Muscle of leg (tissue), 11 donors: ENCODE measurements around the gene CAPZA2. TPM values are rescaled to one million over a fixed set of nuclear protein-coding genes. Genes with fewer than 3 reads are reported as not detected.

ENCODE experiments used
- DNase-seq: peaks from one replicate; pipeline ENCODE4 v3.0.0; 2013
- H3K27ac ChIP-seq: one replicate; pipeline ENCODE4 v1.5.1; 2013; ENCODE audit warnings: mild to moderate bottlenecking, low read length, control low read depth
- H3K27me3 ChIP-seq: one replicate; pipeline ENCODE4 v1.6.1; 2013; ENCODE audit warnings: low read length; ENCODE audit not compliant: control insufficient read depth, insufficient read depth
- H3K36me3 ChIP-seq: one replicate; pipeline ENCODE4 v1.6.1; 2013; ENCODE audit warnings: low read length; ENCODE audit not compliant: control insufficient read depth, insufficient read depth
- H3K4me1 ChIP-seq: one replicate; pipeline ENCODE4 v1.6.1; 2013; ENCODE audit warnings: low read length; ENCODE audit not compliant: control insufficient read depth, insufficient read depth
- H3K4me3 ChIP-seq: one replicate; pipeline ENCODE4 v1.5.1; 2013; ENCODE audit warnings: low read length, control low read depth
- H3K9me3 ChIP-seq: replicated peaks from 2 replicates; pipeline ENCODE4 v1.6.1; 2013; ENCODE audit warnings: low read depth, low read length; ENCODE audit not compliant: control insufficient read depth
- WGBS: methylation state at CpG from one replicate; pipeline ENCODE4 v1.1.5; 2013; ENCODE audit warnings: missing lambda C conversion rate; ENCODE audit not compliant: insufficient coverage; 5-methylcytosine and 5-hydroxymethylcytosine counted together
- polyA plus RNA-seq, 8 donors: library from polyadenylated mRNA; unstranded; fragments of 120-200 nt; gene quantifications; one replicate each; pipeline versions ENCODE4 v1.2.1 to v1.2.3, GENCODE V29; 2013; ENCODE audit warnings: inconsistent platforms in 1 of 8, low replicate concordance in 1 of 8; ENCODE audit not compliant: insufficient read length in 8 of 8, insufficient read depth in 1 of 8
- total RNA-seq: library from RNA; stranded (reverse); fragments of 120-200 nt; gene quantifications from one replicate; pipeline ENCODE4 v1.2.4, GENCODE V29; 2013

Gene CAPZA2
- total and polyA plus RNA-seq, 9 donors = 151 to 244 (median 184) TPM

DNA sequence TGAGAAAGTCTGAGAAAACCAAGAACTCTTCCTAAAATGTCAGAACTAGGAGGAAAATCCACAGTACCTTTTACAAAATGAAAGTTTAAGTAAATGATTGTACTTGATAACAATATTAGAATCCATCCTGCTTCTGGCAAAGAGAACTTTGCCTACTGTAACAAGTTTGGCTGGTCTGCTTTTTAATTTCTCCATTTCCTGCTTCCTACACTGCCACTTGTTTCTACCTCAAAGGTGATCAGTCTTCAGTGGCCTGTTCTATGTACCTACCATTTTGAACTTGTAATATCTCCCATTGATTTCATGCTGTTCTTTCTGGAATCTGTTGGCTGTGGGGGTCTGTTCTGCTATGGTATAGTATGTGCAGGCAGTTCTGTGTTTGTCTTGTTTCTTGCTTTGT lies 32.9 kb upstream of the CAPZA2 start:
- Histone ChIP-seq H3K27ac (no peak overlapping the region), H3K4me3 (no peak overlapping the region), H3K9me3 (no peaks in the 10 kb centered on the region), H3K27me3 (no peaks in the 10 kb centered on the region), H3K36me3 (no peaks in the 10 kb centered on the region), H3K4me1 (no peaks in the 10 kb centered on the region)
- no peak for DNase-seq

DNA sequence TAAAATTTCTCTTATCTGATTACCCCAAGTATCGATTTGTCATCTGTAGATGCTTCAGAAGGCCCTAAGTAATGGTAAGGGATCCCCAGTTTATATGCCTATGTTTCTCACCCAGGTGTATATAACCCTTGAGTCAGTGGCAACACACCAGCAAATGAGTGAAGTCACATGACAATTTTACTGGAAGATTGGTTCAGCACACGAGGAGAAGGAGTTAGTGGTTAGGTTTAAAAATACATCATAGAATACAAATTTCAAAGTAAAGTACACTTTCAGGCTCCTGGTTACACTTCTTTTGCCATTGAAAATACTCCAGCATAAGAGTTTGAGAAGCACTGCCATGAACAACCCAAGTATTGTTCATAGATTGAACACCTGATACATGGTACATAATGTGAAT lies 29.7 kb upstream of the CAPZA2 start:
- Histone ChIP-seq H3K4me1 (no peaks in the 10 kb centered on the region), H3K9me3 (no peaks in the 10 kb centered on the region), H3K27ac (no peak overlapping the region), H3K36me3 (no peaks in the 10 kb centered on the region), H3K27me3 (no peaks in the 10 kb centered on the region), H3K4me3 (no peak overlapping the region)
- no peak for DNase-seq
- WGBS = no CpG with 5 or more reads among the region's 2 CpGs

DNA sequence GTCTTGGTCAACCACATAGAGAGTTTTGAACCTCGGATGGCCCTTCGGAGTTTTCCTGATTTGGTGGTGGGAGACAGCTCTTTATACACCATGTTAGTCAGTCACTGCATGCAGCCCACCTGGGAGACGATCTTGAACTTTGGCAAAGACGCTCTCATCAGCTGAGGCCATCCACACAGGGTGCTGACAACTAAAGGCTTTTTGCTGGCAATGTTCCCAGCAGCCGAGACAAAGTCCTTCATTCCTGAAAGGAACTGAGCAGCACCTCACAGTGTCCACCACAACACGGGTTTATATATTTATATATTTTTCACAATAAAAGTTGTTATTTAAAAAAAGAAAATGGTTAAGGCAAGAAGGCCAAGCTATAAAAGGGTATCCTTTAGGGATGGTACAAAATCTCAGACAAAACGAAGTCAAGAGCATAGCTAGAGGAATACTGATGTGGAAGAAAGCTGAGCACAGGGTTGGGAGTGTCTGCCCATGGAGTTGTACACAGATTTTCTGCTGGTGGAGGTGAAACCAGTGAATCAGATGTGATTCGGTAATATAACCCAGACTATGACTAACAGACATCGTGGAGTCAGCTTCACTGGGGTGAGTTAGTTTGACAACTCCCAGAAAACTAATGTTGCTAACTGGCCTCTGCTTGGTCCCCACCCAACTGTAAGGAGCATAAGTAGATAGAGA lies 27.4 kb upstream of the CAPZA2 start:
- Histone ChIP-seq H3K27ac (no peak overlapping the region), H3K36me3 (no peaks in the 10 kb centered on the region), H3K9me3 (no peaks in the 10 kb centered on the region), H3K4me3 (no peak overlapping the region), H3K4me1 (no peaks in the 10 kb centered on the region), H3K27me3 (no peaks in the 10 kb centered on the region)
- 34% methylated on average over 3 of the region's 9 CpGs for WGBS
- peak; percentile 11 for DNase-seq

DNA sequence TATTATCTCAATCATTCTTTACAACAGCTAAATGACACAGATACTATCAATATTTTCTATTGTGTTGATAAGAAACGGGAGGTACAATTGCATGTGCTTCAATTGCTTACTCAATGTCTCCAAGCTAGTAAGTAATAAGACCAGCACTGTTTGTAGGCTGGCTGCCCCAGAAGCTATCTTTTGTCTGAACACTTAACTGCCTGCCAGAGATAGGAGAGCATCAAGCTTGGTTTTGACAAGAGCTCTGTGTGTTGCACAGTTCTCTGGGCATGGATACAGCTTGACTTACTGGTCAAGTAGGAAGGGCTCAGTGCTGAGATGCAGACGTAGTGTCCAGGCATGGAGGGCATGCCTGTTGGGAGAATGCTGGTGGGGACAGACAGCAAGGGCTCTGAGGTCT lies 26.3 kb upstream of the CAPZA2 start:
- no peak for DNase-seq
- Histone ChIP-seq H3K36me3 (no peaks in the 10 kb centered on the region), H3K9me3 (no peaks in the 10 kb centered on the region), H3K27me3 (no peaks in the 10 kb centered on the region), H3K4me3 (no peak overlapping the region), H3K4me1 (no peaks in the 10 kb centered on the region), H3K27ac (no peak overlapping the region)
- no CpG with 5 or more reads among the region's 2 CpGs for WGBS

DNA sequence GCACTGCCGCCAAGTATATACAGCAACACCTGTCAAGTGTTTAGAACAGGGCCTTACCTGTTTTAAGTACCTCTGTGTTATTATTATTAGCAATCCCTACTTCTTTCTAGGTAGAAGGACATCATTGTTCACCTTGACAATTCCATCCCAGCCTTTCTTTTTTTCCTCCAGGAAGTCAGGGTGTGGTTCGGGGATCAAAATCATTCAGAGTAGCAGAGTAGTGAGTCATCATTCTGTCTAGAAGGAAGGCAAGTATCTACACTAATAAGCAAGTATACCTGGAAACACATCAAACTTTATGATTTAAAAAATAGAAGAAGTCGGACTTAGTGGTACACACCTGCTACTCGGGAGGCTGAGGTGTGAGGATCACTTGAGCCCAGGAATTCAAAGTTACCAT lies 25.5 kb upstream of the CAPZA2 start:
- no peaks in the 10 kb centered on the region for H3K27me3 ChIP-seq
- H3K4me1 ChIP-seq = no peaks in the 10 kb centered on the region
- H3K4me3 ChIP-seq = no peak overlapping the region
- no peak for DNase-seq
- H3K9me3 ChIP-seq = no peaks in the 10 kb centered on the region
- no peak overlapping the region for H3K27ac ChIP-seq
- WGBS = no CpG with 5 or more reads among the region's 4 CpGs
- H3K36me3 ChIP-seq = no peaks in the 10 kb centered on the region

DNA sequence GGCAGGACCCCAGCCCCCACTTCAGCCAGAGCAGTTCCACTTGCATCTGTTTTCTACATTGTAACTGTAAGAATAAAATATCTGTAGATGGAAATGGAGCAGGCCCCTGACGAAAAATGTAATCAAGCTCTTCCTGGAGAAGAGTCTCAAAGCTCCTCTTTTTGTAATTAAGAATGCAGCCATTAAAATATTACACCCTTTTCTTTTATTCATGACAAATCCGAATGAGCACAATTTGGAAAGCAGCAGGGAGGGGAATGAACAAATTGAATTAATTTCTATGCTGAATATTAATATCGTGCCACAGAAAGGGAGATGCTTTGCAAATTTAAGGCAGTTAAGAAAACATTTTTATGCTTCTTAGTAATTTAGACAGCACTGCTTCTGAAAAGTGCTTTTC lies 24.8 kb upstream of the CAPZA2 start:
- no peaks in the 10 kb centered on the region for H3K36me3 ChIP-seq
- WGBS = no CpG with 5 or more reads among the region's 3 CpGs
- no peak overlapping the region for H3K27ac ChIP-seq
- no peaks in the 10 kb centered on the region for H3K27me3 ChIP-seq
- DNase-seq = no peak
- H3K9me3 ChIP-seq = no peaks in the 10 kb centered on the region
- no peaks in the 10 kb centered on the region for H3K4me1 ChIP-seq
- no peak overlapping the region for H3K4me3 ChIP-seq

DNA sequence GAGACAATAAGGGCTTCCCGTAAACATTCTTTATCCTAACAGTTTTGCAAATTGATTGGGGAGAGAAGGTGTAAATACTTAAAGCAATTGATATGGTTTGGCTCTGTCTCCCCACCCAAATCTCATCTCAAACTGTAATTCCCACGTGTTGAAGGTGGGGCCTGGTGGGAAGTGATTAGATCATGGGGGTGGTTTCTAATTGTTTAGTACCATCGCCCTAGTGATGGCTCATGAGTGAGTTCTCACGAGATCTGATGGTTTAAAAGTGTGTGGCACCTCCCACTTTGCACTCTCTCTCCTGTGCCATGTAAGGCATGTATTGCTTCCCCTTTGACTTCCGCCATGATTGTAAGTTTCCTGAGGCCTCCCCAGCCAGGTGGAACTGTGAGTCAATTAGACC lies 22.1 kb upstream of the CAPZA2 start:
- Histone ChIP-seq H3K9me3 (no peaks in the 10 kb centered on the region), H3K4me3 (no peak overlapping the region), H3K27ac (no peak overlapping the region), H3K27me3 (no peaks in the 10 kb centered on the region), H3K4me1 (no peaks in the 10 kb centered on the region), H3K36me3 (no peaks in the 10 kb centered on the region)
- DNase-seq = no peak
- no CpG with 5 or more reads among the region's 5 CpGs for WGBS

DNA sequence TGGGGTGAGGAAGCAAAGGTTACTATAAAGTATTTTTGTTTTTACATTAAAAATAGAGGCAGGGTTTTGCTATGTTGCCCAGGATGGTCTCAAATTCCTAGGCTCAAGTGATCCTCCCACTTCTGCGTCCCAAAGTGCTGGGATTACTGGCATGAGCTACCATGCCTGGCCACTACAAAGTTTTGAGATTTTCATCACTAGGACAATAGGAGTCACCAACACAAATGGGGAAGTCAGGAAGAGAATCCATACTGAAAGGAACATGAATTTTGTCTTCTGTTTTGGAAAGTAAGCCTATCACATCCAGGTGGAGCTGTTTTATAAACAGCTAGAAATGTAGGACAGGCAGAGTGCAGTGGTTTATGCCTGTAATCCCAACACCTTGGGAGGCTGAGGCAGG lies 20.0 kb upstream of the CAPZA2 start:
- H3K27ac ChIP-seq = no peak overlapping the region

DNA sequence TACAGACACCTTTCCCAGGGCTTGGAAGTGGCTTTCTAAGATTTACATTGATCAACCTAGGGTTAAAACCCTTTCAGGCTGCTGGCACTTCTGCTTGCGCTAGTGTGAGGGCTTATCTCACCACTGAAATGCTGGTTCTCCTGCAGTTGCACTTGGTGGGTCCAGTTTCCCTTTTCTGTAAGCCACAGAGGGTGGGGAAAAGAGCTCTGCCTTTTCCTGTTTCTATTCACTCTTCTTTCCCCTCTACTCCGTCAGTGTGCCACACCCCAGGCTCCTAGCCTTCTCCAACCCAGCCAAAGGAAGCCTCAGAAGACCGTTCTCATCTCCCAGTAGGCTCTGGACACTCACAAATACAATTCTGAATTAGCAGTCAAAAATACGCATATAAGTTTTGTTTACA lies 19.0 kb upstream of the CAPZA2 start:
- Histone ChIP-seq H3K4me3 (no peak overlapping the region), H3K4me1 (no peaks in the 10 kb centered on the region), H3K36me3 (no peaks in the 10 kb centered on the region), H3K27me3 (no peaks in the 10 kb centered on the region), H3K9me3 (no peaks in the 10 kb centered on the region), H3K27ac (no peak overlapping the region)
- DNase-seq = peak; percentile 24
- 100% methylated on average over 1 of the region's 4 CpGs for WGBS

More for the DNA sequence above, 20.0 kb upstream of the CAPZA2 start:
- H3K4me3 ChIP-seq = no peak overlapping the region
- no peaks in the 10 kb centered on the region for H3K27me3 ChIP-seq
- no peak for DNase-seq
- 70% methylated on average over 1 of the region's 1 CpG for WGBS
- H3K9me3 ChIP-seq = no peaks in the 10 kb centered on the region
- H3K4me1 ChIP-seq = no peaks in the 10 kb centered on the region
- no peaks in the 10 kb centered on the region for H3K36me3 ChIP-seq

DNA sequence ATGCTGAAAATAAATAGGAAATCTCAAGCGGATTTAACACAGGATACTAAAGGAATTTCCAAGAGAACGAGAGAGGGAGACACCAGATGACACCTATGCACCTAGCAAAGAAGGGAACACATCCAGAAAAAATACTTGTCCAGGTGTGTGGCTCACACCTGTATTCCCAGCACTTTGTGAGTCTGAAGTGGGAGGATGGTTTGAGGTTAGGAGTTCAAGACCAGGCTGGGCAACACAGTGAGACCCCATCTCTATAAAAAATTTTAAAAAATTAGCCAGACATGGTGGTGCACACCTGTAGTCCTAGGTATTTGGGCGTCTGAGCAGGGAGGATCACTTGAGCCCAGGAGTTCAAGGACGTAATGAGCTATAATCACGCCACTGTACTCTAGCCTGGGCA lies 11.2 kb upstream of the CAPZA2 start:
- H3K36me3 ChIP-seq = no peaks in the 10 kb centered on the region
- no peaks in the 10 kb centered on the region for H3K4me1 ChIP-seq
- no peak overlapping the region for H3K27ac ChIP-seq
- H3K4me3 ChIP-seq = no peak overlapping the region
- no peaks in the 10 kb centered on the region for H3K9me3 ChIP-seq
- H3K27me3 ChIP-seq = no peaks in the 10 kb centered on the region
- no peak for DNase-seq
- 100% methylated on average over 4 of the region's 5 CpGs for WGBS

DNA sequence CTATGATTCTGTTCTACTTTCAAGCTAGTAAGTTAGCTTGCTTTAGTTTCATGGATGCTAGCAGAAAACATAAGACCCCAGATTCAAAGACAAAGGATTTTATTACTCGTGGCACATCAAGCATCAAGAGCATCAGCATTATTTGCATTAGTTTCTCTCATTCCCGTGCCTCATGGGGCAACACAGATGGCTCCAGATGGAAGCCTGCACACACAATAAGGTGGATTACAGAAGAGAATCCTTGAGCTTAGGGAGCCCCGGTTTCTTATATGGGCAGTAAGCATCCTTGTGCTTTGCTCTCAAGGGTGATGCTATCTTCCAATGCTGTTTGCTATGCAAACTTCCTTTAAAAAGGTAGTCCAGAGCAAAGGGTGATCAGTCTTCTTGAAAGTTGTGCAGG lies 10.7 kb upstream of the CAPZA2 start:
- Histone ChIP-seq H3K9me3 (no peaks in the 10 kb centered on the region), H3K36me3 (no peaks in the 10 kb centered on the region), H3K4me3 (no peak overlapping the region), H3K27ac (no peak overlapping the region), H3K27me3 (no peaks in the 10 kb centered on the region), H3K4me1 (no peaks in the 10 kb centered on the region)
- DNase-seq = no peak
- WGBS = 65% methylated on average over 3 of the region's 3 CpGs
